ENCODE data around the gene CTSF. TPM values are rescaled to one million over a fixed set of nuclear protein-coding genes. Genes with fewer than 3 reads are reported as not detected.

Gene CTSF
- total and polyA plus RNA-seq, 4 donors = 50.2 to 102 (median 79.8) TPM

DNA sequence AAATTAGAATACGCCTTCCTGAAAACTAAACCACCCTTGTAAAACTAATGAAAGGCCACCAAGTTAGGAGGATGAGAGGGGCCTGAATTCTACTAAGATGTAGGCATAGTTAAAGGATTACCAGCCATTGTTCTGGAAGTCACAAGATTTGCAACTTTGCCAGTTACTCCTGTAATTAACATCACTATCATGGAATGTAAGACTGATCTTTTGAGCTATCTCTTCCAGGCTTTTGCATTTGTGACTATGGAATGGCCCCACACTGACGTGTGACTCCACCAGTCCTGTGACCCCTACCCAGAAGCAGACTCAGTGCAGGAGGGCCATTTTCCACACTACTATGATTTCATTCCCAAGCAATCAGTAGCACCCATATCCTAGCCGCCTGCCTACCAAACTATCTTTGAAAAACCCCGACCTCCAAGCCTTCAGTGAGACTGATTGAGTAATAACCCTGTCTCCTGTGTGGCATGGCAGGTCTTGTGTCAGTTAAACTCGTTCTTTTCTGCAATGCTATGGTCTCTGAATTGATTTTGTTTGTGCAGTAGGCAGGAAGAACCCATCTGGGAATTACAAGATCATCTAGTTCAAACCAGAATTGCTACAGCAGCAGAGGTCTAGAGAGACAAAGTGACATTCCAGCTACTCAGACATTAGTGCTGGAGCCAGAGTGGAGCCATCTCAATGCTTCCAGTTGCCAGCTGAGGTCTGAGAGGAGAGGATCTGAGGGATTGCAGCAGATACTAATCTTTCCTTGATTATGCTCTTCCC lies 1.9 kb upstream of the CTSF start:
- peaks cover 21% of the 10 kb centered on the region for H3K36me3 ChIP-seq (ENCODE audit: control insufficient read depth, insufficient read depth, low read length)
- no peak overlapping the region for H3K4me3 ChIP-seq (ENCODE audit: low read depth, low read length)
- WGBS (ENCODE audit: insufficient coverage) = 0% methylated on average over 1 of the region's 5 CpGs
- DNase-seq (ENCODE audit: low read depth in 4 of 6, low spot score in 6 of 6) = no peak
- H3K9me3 ChIP-seq (ENCODE audit: control insufficient read depth, insufficient read depth, low read length) = no peaks in the 10 kb centered on the region
- H3K27ac ChIP-seq (ENCODE audit: low read depth, low read length) = no peak overlapping the region
- H3K27me3 ChIP-seq (ENCODE audit: control insufficient read depth, insufficient read depth, low read length) = no peaks in the 10 kb centered on the region
- peaks cover 14% of the 10 kb centered on the region for H3K4me1 ChIP-seq (ENCODE audit: control insufficient read depth, insufficient read depth, low read length)

DNA sequence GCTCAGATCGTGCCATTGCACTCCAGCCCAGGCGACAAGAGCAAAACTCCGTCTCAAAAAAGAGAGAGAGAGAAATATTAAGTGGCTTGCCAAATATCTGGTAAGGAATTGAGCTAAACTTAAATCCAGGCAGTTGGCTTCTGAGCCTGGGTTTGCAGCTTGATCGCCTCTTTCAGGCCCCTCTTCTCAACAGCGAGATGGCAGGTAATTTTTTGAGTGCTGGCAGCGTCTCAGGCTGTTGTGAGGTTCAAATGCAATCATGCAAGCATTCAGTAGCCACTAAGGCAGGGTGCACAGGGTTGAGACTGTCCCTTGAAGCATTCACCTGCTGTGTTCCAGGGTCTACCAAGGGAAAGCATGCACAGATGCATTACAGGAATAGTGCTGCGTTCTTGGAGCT lies 670 bp upstream of the CTSF start:
- H3K36me3 ChIP-seq (ENCODE audit: control insufficient read depth, insufficient read depth, low read length) = peaks cover 30% of the 10 kb centered on the region
- no peaks in the 10 kb centered on the region for H3K27me3 ChIP-seq (ENCODE audit: control insufficient read depth, insufficient read depth, low read length)
- no peak overlapping the region for H3K27ac ChIP-seq (ENCODE audit: low read depth, low read length)
- no peak for DNase-seq (ENCODE audit: low read depth in 4 of 6, low spot score in 6 of 6)
- no peaks in the 10 kb centered on the region for H3K9me3 ChIP-seq (ENCODE audit: control insufficient read depth, insufficient read depth, low read length)
- peaks cover 14% of the 10 kb centered on the region for H3K4me1 ChIP-seq (ENCODE audit: control insufficient read depth, insufficient read depth, low read length)
- 79% methylated on average over 5 of the region's 7 CpGs for WGBS (ENCODE audit: insufficient coverage)
- no peak overlapping the region for H3K4me3 ChIP-seq (ENCODE audit: low read depth, low read length)

DNA sequence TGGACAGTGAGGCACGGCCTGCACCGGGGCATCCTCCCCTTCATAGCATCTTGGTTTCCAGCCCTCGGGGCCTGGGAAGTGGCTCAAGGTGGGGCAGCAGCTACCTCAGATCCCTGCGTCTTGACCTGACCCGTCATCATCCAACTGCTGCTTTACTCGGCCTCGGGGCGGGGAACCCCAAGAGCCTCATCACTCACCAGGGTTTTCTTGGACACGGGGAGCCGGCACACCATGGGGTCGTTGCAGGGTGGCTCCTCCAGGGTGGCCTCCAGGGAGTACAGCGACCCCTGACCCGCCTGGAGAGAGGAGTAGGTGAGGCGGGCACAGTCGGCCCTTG lies 651 bp downstream of the CTSF start:
- peak overlapping the region; percentile 39 for H3K4me3 ChIP-seq (ENCODE audit: low read depth, low read length)
- no peak overlapping the region for H3K27ac ChIP-seq (ENCODE audit: low read depth, low read length)
- no peak for DNase-seq (ENCODE audit: low read depth in 4 of 6, low spot score in 6 of 6)
- H3K4me1 ChIP-seq (ENCODE audit: control insufficient read depth, insufficient read depth, low read length) = peaks cover 14% of the 10 kb centered on the region
- H3K9me3 ChIP-seq (ENCODE audit: control insufficient read depth, insufficient read depth, low read length) = no peaks in the 10 kb centered on the region
- H3K36me3 ChIP-seq (ENCODE audit: control insufficient read depth, insufficient read depth, low read length) = peaks cover 41% of the 10 kb centered on the region
- WGBS (ENCODE audit: insufficient coverage) = 48% methylated on average over 13 of the region's 15 CpGs
- no peaks in the 10 kb centered on the region for H3K27me3 ChIP-seq (ENCODE audit: control insufficient read depth, insufficient read depth, low read length)

DNA sequence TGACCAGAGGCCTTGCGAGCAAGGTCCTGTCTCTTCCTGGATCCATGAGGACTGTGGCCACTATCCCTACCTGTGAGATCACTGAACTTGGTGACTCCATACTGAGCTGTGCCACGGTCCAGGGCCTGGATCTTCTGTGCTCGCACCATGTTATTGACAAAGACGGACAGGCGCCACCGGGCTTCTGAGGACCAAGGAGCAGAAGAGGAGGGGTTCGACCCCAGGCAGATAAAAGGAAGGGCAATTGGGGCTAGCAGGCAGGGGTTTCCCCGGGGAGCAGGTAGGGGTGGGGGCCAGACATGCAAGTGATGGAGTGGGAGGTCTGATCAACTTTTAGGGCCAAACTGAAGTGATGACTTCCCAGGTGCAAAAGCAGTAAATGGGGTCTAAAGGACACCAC lies 2.2 kb downstream of the CTSF start:
- DNase-seq (ENCODE audit: low read depth in 4 of 6, low spot score in 6 of 6) = no peak
- H3K27ac ChIP-seq (ENCODE audit: low read depth, low read length) = no peak overlapping the region
- H3K4me1 ChIP-seq (ENCODE audit: control insufficient read depth, insufficient read depth, low read length) = peaks cover 14% of the 10 kb centered on the region
- WGBS (ENCODE audit: insufficient coverage) = 99% methylated on average over 7 of the region's 8 CpGs
- H3K9me3 ChIP-seq (ENCODE audit: control insufficient read depth, insufficient read depth, low read length) = no peaks in the 10 kb centered on the region
- H3K36me3 ChIP-seq (ENCODE audit: control insufficient read depth, insufficient read depth, low read length) = peaks cover 53% of the 10 kb centered on the region
- no peaks in the 10 kb centered on the region for H3K27me3 ChIP-seq (ENCODE audit: control insufficient read depth, insufficient read depth, low read length)
- no peak overlapping the region for H3K4me3 ChIP-seq (ENCODE audit: low read depth, low read length)

DNA sequence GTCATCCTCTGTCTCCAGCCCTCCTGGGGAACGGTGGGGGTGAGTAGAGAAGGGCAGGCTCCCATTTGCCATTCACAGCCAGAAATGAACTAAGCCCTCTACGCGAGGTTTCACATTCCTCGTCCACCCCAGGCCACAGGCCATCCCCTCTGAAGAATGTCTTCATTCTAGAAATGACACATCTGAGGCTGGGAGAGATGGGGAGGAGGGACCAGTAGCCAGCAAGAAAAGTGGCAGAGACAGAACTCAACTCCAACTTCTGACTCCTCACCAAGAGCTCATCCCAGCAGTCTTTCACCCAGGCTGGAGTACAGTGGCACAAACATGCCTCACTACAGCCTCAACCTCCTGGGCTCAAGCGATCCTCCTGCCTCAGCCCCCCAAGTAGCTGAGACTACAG lies 3.4 kb downstream of the CTSF start:
- no peak overlapping the region for H3K27ac ChIP-seq (ENCODE audit: low read depth, low read length)
- WGBS (ENCODE audit: insufficient coverage) = 93% methylated on average over 2 of the region's 5 CpGs

DNA sequence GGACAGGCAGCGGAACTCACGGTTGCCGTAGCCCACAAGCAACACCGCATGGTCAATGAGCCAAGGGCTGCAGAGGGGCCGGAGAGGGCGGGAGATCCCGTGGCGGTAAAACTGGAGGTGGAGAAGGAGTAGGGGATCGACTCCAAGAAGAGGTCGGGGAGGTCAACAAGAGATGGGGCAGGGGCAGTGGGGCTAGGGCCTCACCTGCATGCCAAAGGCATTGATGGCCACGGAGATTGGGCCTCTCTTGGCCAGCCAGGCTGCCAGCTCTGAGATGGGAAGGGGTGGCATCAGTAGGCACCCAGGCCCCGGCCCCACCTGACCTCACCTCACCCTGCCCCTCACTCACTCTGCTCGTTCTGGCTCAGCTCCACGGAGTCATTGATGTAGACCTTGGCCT lies 3.9 kb downstream of the CTSF start:
- no peak for DNase-seq (ENCODE audit: low read depth in 4 of 6, low spot score in 6 of 6)
- H3K27me3 ChIP-seq (ENCODE audit: control insufficient read depth, insufficient read depth, low read length) = no peaks in the 10 kb centered on the region
- peaks cover 14% of the 10 kb centered on the region for H3K4me1 ChIP-seq (ENCODE audit: control insufficient read depth, insufficient read depth, low read length)
- peaks cover 59% of the 10 kb centered on the region for H3K36me3 ChIP-seq (ENCODE audit: control insufficient read depth, insufficient read depth, low read length)
- no peak overlapping the region for H3K4me3 ChIP-seq (ENCODE audit: low read depth, low read length)
- 88% methylated on average over 13 of the region's 14 CpGs for WGBS (ENCODE audit: insufficient coverage)
- H3K27ac ChIP-seq (ENCODE audit: low read depth, low read length) = no peak overlapping the region
- H3K9me3 ChIP-seq (ENCODE audit: control insufficient read depth, insufficient read depth, low read length) = no peaks in the 10 kb centered on the region

More for the DNA sequence above, 3.4 kb downstream of the CTSF start:
- Histone ChIP-seq H3K36me3 (ENCODE audit: control insufficient read depth, insufficient read depth, low read length) (peaks cover 59% of the 10 kb centered on the region), H3K27me3 (ENCODE audit: control insufficient read depth, insufficient read depth, low read length) (no peaks in the 10 kb centered on the region), H3K4me1 (ENCODE audit: control insufficient read depth, insufficient read depth, low read length) (peaks cover 14% of the 10 kb centered on the region), H3K9me3 (ENCODE audit: control insufficient read depth, insufficient read depth, low read length) (no peaks in the 10 kb centered on the region), H3K4me3 (ENCODE audit: low read depth, low read length) (no peak overlapping the region)
- no peak for DNase-seq (ENCODE audit: low read depth in 4 of 6, low spot score in 6 of 6)

DNA sequence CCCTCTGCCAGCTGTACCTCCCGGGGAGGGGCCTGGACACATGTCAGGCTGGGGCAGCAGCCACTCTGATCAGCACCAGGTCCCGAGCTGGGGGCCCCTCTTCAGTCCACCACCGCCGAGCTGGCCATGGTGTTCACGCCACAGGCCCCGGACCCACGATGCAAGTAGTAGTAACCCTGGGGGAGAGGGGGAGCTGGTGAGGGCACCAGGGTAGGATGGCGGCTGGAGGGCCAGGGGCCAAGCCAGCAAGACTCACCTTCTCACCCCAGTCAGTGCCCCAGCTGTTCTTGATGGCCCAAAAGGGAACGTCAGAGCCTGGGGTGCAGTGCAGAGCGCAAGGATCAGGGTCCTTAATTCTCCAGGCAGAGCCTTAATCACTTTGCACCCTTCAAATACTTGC lies 4.6 kb downstream of the CTSF start:
- no peak overlapping the region for H3K27ac ChIP-seq (ENCODE audit: low read depth, low read length)
- no peak overlapping the region for H3K4me3 ChIP-seq (ENCODE audit: low read depth, low read length)
- peaks cover 2% of the 10 kb centered on the region for H3K27me3 ChIP-seq (ENCODE audit: control insufficient read depth, insufficient read depth, low read length)
- DNase-seq (ENCODE audit: low read depth in 4 of 6, low spot score in 6 of 6) = no peak
- H3K4me1 ChIP-seq (ENCODE audit: control insufficient read depth, insufficient read depth, low read length) = peaks cover 20% of the 10 kb centered on the region
- H3K36me3 ChIP-seq (ENCODE audit: control insufficient read depth, insufficient read depth, low read length) = peaks cover 59% of the 10 kb centered on the region
- no peaks in the 10 kb centered on the region for H3K9me3 ChIP-seq (ENCODE audit: control insufficient read depth, insufficient read depth, low read length)
- WGBS (ENCODE audit: insufficient coverage) = 90% methylated on average over 5 of the region's 10 CpGs

DNA sequence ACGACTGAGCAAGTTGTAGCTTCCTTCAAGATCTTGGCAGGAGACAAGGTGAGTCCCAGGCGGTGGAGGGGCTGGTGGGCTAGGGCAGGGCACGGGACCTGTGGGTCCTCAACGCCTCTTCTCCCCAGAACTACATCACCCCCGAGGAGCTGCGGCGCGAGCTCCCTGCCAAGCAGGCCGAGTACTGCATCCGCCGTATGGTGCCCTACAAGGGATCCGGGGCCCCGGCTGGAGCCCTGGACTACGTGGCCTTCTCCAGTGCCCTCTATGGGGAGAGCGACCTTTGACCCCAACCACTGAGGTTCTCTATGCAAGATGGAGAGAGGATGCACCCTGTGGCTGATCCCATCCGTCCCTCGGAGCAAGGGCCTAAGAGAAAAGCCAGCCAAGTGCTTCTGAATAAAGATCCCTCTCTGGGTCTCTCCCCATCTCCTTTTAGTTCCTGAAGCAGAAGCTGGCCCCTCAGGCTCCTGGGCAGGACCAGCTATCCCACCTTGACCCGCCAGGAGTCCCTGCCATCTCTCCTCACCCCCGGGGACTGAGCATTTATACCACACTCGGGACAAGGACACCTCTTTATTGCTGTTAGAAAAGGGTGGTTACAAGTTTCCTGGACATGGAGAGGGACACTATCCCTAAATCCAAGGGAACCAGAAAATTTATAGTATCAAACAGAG lies 5.4 kb downstream of the CTSF start:
- H3K36me3 ChIP-seq (ENCODE audit: control insufficient read depth, insufficient read depth, low read length) = peaks cover 59% of the 10 kb centered on the region
- no peak overlapping the region for H3K27ac ChIP-seq (ENCODE audit: low read depth, low read length)
- peaks cover 8% of the 10 kb centered on the region for H3K27me3 ChIP-seq (ENCODE audit: control insufficient read depth, insufficient read depth, low read length)
- no peaks in the 10 kb centered on the region for H3K9me3 ChIP-seq (ENCODE audit: control insufficient read depth, insufficient read depth, low read length)
- H3K4me3 ChIP-seq (ENCODE audit: low read depth, low read length) = no peak overlapping the region
- H3K4me1 ChIP-seq (ENCODE audit: control insufficient read depth, insufficient read depth, low read length) = peaks cover 16% of the 10 kb centered on the region
- DNase-seq (ENCODE audit: low read depth in 4 of 6, low spot score in 6 of 6) = peak in 1 of 6 donors; percentile 0
- WGBS (ENCODE audit: insufficient coverage) = 87% methylated on average over 13 of the region's 20 CpGs

DNA sequence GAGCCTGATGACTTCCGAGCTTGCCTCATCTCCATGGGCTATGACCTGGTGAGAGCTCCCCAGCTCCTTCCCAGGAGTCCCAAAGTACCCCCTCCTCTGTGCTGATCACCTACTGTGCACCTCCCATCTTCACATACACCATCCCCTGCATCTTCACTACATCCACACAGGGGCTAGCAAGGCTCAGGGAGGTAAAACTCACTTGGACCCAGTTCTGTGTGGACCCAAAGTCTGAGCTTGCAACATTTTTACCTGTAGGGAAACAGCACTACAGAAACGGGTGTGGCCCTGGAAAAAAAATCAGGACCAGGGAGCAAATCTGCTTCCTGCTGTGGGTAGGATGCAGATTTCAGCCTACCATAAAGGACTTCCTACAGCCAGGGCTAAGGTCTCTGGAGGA lies 6.1 kb downstream of the CTSF start:
- no peak for DNase-seq (ENCODE audit: low read depth in 4 of 6, low spot score in 6 of 6)
- 100% methylated on average over 1 of the region's 2 CpGs for WGBS (ENCODE audit: insufficient coverage)
- Histone ChIP-seq H3K4me1 (ENCODE audit: control insufficient read depth, insufficient read depth, low read length) (peaks cover 9% of the 10 kb centered on the region), H3K27me3 (ENCODE audit: control insufficient read depth, insufficient read depth, low read length) (peaks cover 13% of the 10 kb centered on the region), H3K9me3 (ENCODE audit: control insufficient read depth, insufficient read depth, low read length) (no peaks in the 10 kb centered on the region), H3K4me3 (ENCODE audit: low read depth, low read length) (no peak overlapping the region), H3K36me3 (ENCODE audit: control insufficient read depth, insufficient read depth, low read length) (peaks cover 57% of the 10 kb centered on the region), H3K27ac (ENCODE audit: low read depth, low read length) (no peak overlapping the region)

DNA sequence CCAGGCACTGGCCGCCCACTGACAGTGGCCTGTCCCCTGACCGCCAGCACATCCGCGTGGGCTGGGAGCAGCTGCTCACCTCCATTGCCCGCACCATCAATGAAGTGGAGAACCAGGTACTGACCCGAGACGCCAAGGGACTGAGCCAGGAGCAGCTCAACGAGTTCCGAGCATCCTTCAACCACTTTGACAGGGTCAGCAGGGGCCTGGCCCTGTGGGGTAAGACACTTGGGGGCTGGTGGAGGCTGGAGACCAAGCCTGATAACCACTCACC lies 6.5 kb downstream of the CTSF start:
- Histone ChIP-seq H3K9me3 (ENCODE audit: control insufficient read depth, insufficient read depth, low read length) (no peaks in the 10 kb centered on the region), H3K36me3 (ENCODE audit: control insufficient read depth, insufficient read depth, low read length) (peaks cover 54% of the 10 kb centered on the region)
- WGBS (ENCODE audit: insufficient coverage) = 92% methylated on average over 7 of the region's 9 CpGs

More for the DNA sequence above, 6.5 kb downstream of the CTSF start:
- DNase-seq (ENCODE audit: low read depth in 4 of 6, low spot score in 6 of 6) = no peak
- no peak overlapping the region for H3K4me3 ChIP-seq (ENCODE audit: low read depth, low read length)
- H3K4me1 ChIP-seq (ENCODE audit: control insufficient read depth, insufficient read depth, low read length) = peaks cover 8% of the 10 kb centered on the region
- no peak overlapping the region for H3K27ac ChIP-seq (ENCODE audit: low read depth, low read length)
- H3K27me3 ChIP-seq (ENCODE audit: control insufficient read depth, insufficient read depth, low read length) = peaks cover 13% of the 10 kb centered on the region

Data from spinal cord (tissue), 10 donors.